HCT116 (cell line): ENCODE results near the gene TRNAU1AP. TPM values are rescaled to one million over a fixed set of nuclear protein-coding genes. Genes with fewer than 3 reads are reported as not detected.

Experiments
- ATAC-seq: fragments of 200-7000 bp; cut with Tn5 transposase; 2 replicates; pipeline ENCODE4 v1.9.1; 2020; ENCODE audit warnings: mild to moderate bottlenecking, moderate library complexity
- BruUV-seq: library from RNA; stranded (reverse); fragments of 400-500 nt; replicated peaks from 2 replicates; lab custom pipeline; 2021; lab: Mats Ljungman, UMichigan
- CTCF ChIA-PET: fragments of 300-600 bp; sonication (Branson Sonifier 250); formaldehyde crosslinking; loops from one replicate; lab custom pipeline; 2021; ENCODE audit warnings: antibody characterized with exemption; lab: Charles Lee
- POLR2A ChIA-PET: fragments of 300-600, 350-600 bp; sonication (Branson Sonifier 250); formaldehyde crosslinking; loops from one replicate; lab custom pipeline; 2021; ENCODE audit warnings: antibody characterized with exemption; lab: Charles Lee
- RAD21 ChIA-PET, 2 experiments: fragments of 300-600 bp; sonication (Branson Sonifier 250); formaldehyde crosslinking; loops; one replicate each; lab custom pipeline; 2023; ENCODE audit warnings: low total read pairs in 2 of 2; ENCODE audit not compliant: uncharacterized antibody in 2 of 2, unreplicated experiment in 2 of 2, low non-redundant PET in 1 of 2; lab: Charles Lee
- DNase-seq: peaks from one replicate; pipeline ENCODE4 v3.0.0-alpha.2; 2010; ENCODE audit warnings: low read depth, low spot score
- H2AFZ ChIP-seq: fragments of 200-600 bp; shearing (Covaris generic), sonication (generic); 2 replicates; pipeline ENCODE4 v1.6.1; 2017; ENCODE audit warnings: low read depth, mixed run types, mixed read lengths, antibody characterized with exemption, low read length; ENCODE audit not compliant: poor library complexity, severe bottlenecking
- H3K27ac ChIP-seq: 2 replicates; pipeline ENCODE4 v1.5.1; 2012; ENCODE audit warnings: low read depth, low read length
- H3K27me3 ChIP-seq: fragments of 200-600 bp; sonication (generic); 2 replicates; pipeline ENCODE4 v1.6.1; 2016; ENCODE audit warnings: mixed run types, low read length, mixed read lengths; ENCODE audit not compliant: insufficient read depth
- H3K36me3 ChIP-seq, 2 experiments: fragments of 200-500 bp in 1 of 2; fragments of 200-600 bp in 1 of 2; sonication (Bioruptor generic) in 1 of 2; sonication (generic) in 1 of 2; 2 replicates each; pipeline versions ENCODE4 v1.5.1 to v1.6.1; 2014 to 2016; ENCODE audit warnings: low read length in 2 of 2, inconsistent platforms in 1 of 2, mixed read lengths in 1 of 2, mixed run types in 1 of 2; ENCODE audit not compliant: insufficient read depth in 2 of 2, control insufficient read depth in 1 of 2
- H3K4me1 ChIP-seq, 2 experiments: fragments of 200-600 bp in 1 of 2; sonication (generic) in 1 of 2; 2 replicates each; pipeline versions ENCODE4 v1.5.1 to v1.6.1; 2012 to 2017; ENCODE audit warnings: low read length in 2 of 2, inconsistent platforms in 1 of 2, mild to moderate bottlenecking in 1 of 2, mixed read lengths in 1 of 2, mixed run types in 1 of 2, moderate library complexity in 1 of 2; ENCODE audit not compliant: insufficient read depth in 2 of 2, control insufficient read depth in 1 of 2
- H3K4me2 ChIP-seq: fragments of 200-600 bp; sonication (generic); 2 replicates; pipeline ENCODE4 v1.6.1; 2017; ENCODE audit warnings: mixed run types, low read length, mixed read lengths
- H3K4me3 ChIP-seq, 2 experiments: fragments of 200-600 bp in 1 of 2; sonication (generic) in 1 of 2; replicated peaks in 1 of 2; 2 replicates each; pipeline ENCODE4 v1.5.1; 2011 to 2016; ENCODE audit warnings: low read length in 2 of 2, control low read depth in 1 of 2, low read depth in 1 of 2, mild to moderate bottlenecking in 1 of 2, mixed read lengths in 1 of 2, mixed run types in 1 of 2
- H3K79me2 ChIP-seq: fragments of 200-600 bp; sonication (generic); 2 replicates; pipeline ENCODE4 v1.6.1; 2017; ENCODE audit warnings: mild to moderate bottlenecking, mixed run types, low read length, moderate library complexity, mixed read lengths; ENCODE audit not compliant: insufficient read depth
- H3K9ac ChIP-seq: fragments of 200-600 bp; sonication (generic); 2 replicates; pipeline ENCODE4 v1.6.1; 2016; ENCODE audit warnings: low read length, mixed read lengths
- H3K9me2 ChIP-seq: fragments of 200-600 bp; sonication (generic), shearing (Covaris generic); 2 replicates; pipeline ENCODE4 v1.6.1; 2017; ENCODE audit warnings: mixed run types, mild to moderate bottlenecking, moderate library complexity; ENCODE audit not compliant: insufficient read depth
- H3K9me3 ChIP-seq, 2 experiments: fragments of 200-500 bp in 1 of 2; fragments of 200-600 bp in 1 of 2; sonication (Bioruptor generic) in 1 of 2; sonication (generic) in 1 of 2; 2 replicates each; pipeline ENCODE4 v1.6.1; 2014 to 2017; ENCODE audit warnings: low read length in 2 of 2, mixed read lengths in 2 of 2, inconsistent platforms in 1 of 2, low read depth in 1 of 2, mild to moderate bottlenecking in 1 of 2, mixed run types in 1 of 2, moderate library complexity in 1 of 2; ENCODE audit not compliant: control insufficient read depth in 1 of 2, insufficient read depth in 1 of 2
- H4K20me1 ChIP-seq: fragments of 200-600 bp; sonication (generic), shearing (Covaris generic); 2 replicates; pipeline ENCODE4 v1.6.1; 2017; ENCODE audit warnings: mixed run types, mild to moderate bottlenecking, moderate library complexity; ENCODE audit not compliant: insufficient read depth
- ATF3 ChIP-seq: IDR thresholded peaks from 2 replicates; pipeline ENCODE4 v1.6.1; 2012
- CBX3 ChIP-seq: IDR thresholded peaks from 2 replicates; pipeline ENCODE4 v1.6.1; 2012; ENCODE audit warnings: low read depth
- EGR1 ChIP-seq: IDR thresholded peaks from 2 replicates; pipeline ENCODE4 v1.6.1; 2012; ENCODE audit warnings: low read depth
- ELF1 ChIP-seq: IDR thresholded peaks from 2 replicates; pipeline ENCODE4 v1.6.1; 2012; ENCODE audit warnings: low read depth, borderline replicate concordance
- EZH2 ChIP-seq: fragments of 200-600 bp; sonication (generic); IDR thresholded peaks from 2 replicates; pipeline ENCODE4 v1.6.1; 2017; ENCODE audit warnings: antibody characterized with exemption, mixed run types
- EZH2phosphoT487 ChIP-seq: fragments of 200-600 bp; IDR thresholded peaks from 2 replicates; pipeline ENCODE4 v1.6.1; 2018; ENCODE audit warnings: antibody characterized with exemption, borderline replicate concordance
- FOSL1 ChIP-seq: IDR thresholded peaks from 2 replicates; pipeline ENCODE4 v1.6.1; 2012; ENCODE audit warnings: low read depth
- JUND ChIP-seq: IDR thresholded peaks from 2 replicates; pipeline ENCODE4 v1.6.1; 2012
- POLR2A ChIP-seq: IDR thresholded peaks from 2 replicates; pipeline ENCODE4 v1.7.0; 2011; ENCODE audit warnings: borderline replicate concordance; ENCODE audit not compliant: insufficient read depth, insufficient read length; ENCODE audit errors: extremely low read depth
- POLR2AphosphoS5 ChIP-seq: IDR thresholded peaks from 2 replicates; pipeline ENCODE4 v1.6.1; 2011; ENCODE audit warnings: mild to moderate bottlenecking, low read depth, low read length, moderate library complexity
- RAD21 ChIP-seq: IDR thresholded peaks from 2 replicates; pipeline ENCODE4 v1.6.1; 2012; ENCODE audit warnings: low read depth, mild to moderate bottlenecking
- REST ChIP-seq: IDR thresholded peaks from 2 replicates; pipeline ENCODE4 v1.6.1; 2012; ENCODE audit warnings: low read depth
- SP1 ChIP-seq: IDR thresholded peaks from 2 replicates; pipeline ENCODE4 v1.6.1; 2012; ENCODE audit warnings: low read depth
- TCF7L2 ChIP-seq: IDR thresholded peaks from 2 replicates; pipeline ENCODE4 v1.7.0; 2011; ENCODE audit warnings: borderline replicate concordance, inconsistent platforms; ENCODE audit not compliant: insufficient read depth, insufficient read length; ENCODE audit errors: extremely low read depth
- YY1 ChIP-seq: IDR thresholded peaks from 2 replicates; pipeline ENCODE4 v1.6.1; 2011; ENCODE audit warnings: low read length, low read depth, moderate library complexity, mild to moderate bottlenecking; ENCODE audit not compliant: insufficient replicate concordance; ENCODE audit errors: extremely low read depth
- ZBTB33 ChIP-seq: IDR thresholded peaks from 2 replicates; pipeline ENCODE4 v1.6.1; 2011; ENCODE audit warnings: mild to moderate bottlenecking, low read length, moderate library complexity; ENCODE audit not compliant: insufficient replicate concordance; ENCODE audit errors: extremely low read depth
- ZNF274 ChIP-seq: fragments of 200-500 bp; sonication (Bioruptor generic); IDR thresholded peaks from 2 replicates; pipeline ENCODE4 v1.6.1; 2014; ENCODE audit warnings: mild to moderate bottlenecking, low read depth, low read length, inconsistent platforms
- intact Hi-C: fragments of 100-400 bp; cut with micrococcal nuclease; formaldehyde crosslinking; loops from 2 replicates; pipeline ENCODE4 v1.10.0; 2022
- total RNA-seq: library from RNA; stranded (reverse); gene quantifications from one replicate; pipeline ENCODE4 v1.2.1, GENCODE V29; 2021; ENCODE audit not compliant: unreplicated experiment

The TRNAU1AP gene
- total RNA-seq, 1 experiment from 2014 or later: 29.7 TPM

GRCh38 chr1:28560886-28561285, 8.0 kb downstream of the TRNAU1AP start:
- BruUV-seq: TSS peak; percentile 7
- peaks cover 25 to 30% of the 10 kb centered on the region in 2 experiments for H3K36me3 ChIP-seq
- ChIA-PET RAD21 (no interaction called here), POLR2A (no interaction called here), CTCF (no interaction called here)
- no peak overlapping the region for H3K27ac ChIP-seq
- H4K20me1 ChIP-seq: no peaks in the 10 kb centered on the region
- intact Hi-C loops: no loop called here
- ATAC-seq: no peak
- no peaks in the 10 kb centered on the region for H3K9me3 ChIP-seq
- DNase-seq: no peak
- 0 out of 2 replicates have a peak, but pooled peaks cover 4% of the 10 kb centered on the region for H3K79me2 ChIP-seq
- no peak overlapping the region for H3K9ac ChIP-seq
- no peaks in the 10 kb centered on the region for H3K27me3 ChIP-seq
- H3K4me1 ChIP-seq: no peaks in the 10 kb centered on the region
- no peak overlapping the region for H2AFZ ChIP-seq
- no peaks in the 10 kb centered on the region for H3K9me2 ChIP-seq
- TF ChIP-seq SP1: no peak
- TF ChIP-seq EZH2phosphoT487: no peak
- TF ChIP-seq ATF3: no peak
- TF ChIP-seq RAD21: no peak
- no peak for TF ChIP-seq ZNF274
- no peak for TF ChIP-seq EGR1
- no peak for TF ChIP-seq FOSL1
- TF ChIP-seq POLR2AphosphoS5: no peak
- no peak for TF ChIP-seq TCF7L2
- no peak for TF ChIP-seq POLR2A
- TF ChIP-seq ELF1: no peak
- no peak for TF ChIP-seq REST
- no peak for TF ChIP-seq EZH2
- no peak for TF ChIP-seq ZBTB33
- TF ChIP-seq JUND: no peak
- no peak for TF ChIP-seq YY1
- TF ChIP-seq CBX3: no peak
- no peak overlapping the region for H3K4me3 ChIP-seq
- H3K4me2 ChIP-seq: no peak overlapping the region
